ENCODE measurements around the gene NF1.

DNA sequence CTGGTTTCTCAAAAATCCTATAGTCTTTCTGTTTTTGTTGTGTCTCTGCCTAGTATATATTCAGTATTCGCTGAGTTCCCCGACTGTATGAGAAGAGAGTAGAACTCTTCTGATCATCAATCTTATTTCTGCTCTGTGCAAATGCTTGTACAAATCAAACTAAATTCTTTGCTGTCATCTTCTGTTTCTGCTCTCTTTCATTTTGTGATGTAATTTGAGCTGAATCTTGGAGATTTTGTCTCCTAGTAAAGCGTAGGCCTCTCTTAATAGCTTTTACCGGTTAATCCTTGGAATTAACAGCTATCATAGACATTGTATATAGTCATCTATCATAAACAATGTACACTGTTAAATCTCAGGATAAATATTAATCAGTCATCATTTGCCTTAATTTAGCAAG, 140.3 kb downstream of the NF1 start:
- TF ChIP-seq EZH2 (optimal IDR thresholded peaks at IDR 0.05; ENCODE audit: low read depth, low read length) (no peak), EZH2phosphoT487 (IDR thresholded peaks at IDR 0.05; ENCODE audit: low read length) (no peak)
- TF ChIP-seq, protein P1, sequence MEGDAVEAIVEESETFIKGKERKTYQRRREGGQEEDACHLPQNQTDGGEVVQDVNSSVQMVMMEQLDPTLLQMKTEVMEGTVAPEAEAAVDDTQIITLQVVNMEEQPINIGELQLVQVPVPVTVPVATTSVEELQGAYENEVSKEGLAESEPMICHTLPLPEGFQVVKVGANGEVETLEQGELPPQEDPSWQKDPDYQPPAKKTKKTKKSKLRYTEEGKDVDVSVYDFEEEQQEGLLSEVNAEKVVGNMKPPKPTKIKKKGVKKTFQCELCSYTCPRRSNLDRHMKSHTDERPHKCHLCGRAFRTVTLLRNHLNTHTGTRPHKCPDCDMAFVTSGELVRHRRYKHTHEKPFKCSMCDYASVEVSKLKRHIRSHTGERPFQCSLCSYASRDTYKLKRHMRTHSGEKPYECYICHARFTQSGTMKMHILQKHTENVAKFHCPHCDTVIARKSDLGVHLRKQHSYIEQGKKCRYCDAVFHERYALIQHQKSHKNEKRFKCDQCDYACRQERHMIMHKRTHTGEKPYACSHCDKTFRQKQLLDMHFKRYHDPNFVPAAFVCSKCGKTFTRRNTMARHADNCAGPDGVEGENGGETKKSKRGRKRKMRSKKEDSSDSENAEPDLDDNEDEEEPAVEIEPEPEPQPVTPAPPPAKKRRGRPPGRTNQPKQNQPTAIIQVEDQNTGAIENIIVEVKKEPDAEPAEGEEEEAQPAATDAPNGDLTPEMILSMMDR (IDR thresholded peaks at IDR 0.05; ENCODE audit: low read length), result no peak
